Measurements from ENCODE around the gene CACNG8.
A peak's percentile ranks its signal among the peaks of the same experiment; 100 is the strongest.

CACNG8 gene

GRCh38 chr19:53981376-53981951 lies 18.7 kb downstream of the CACNG8 start:
- H3K9me3 ChIP-seq (ENCODE audit: control insufficient read depth, insufficient read depth, low read depth, low read length), result no peaks in the 10 kb centered on the region
- peaks cover 7% of the 10 kb centered on the region for H3K4me1 ChIP-seq (ENCODE audit: control insufficient read depth, insufficient read depth, low read length)
- H3K27ac ChIP-seq (ENCODE audit: low read depth, low read length), result no peak overlapping the region
- H3K27me3 ChIP-seq (ENCODE audit: control insufficient read depth, insufficient read depth, low read length), result peaks cover 29% of the 10 kb centered on the region
- peak overlapping the region; percentile 51 for H3K9ac ChIP-seq (ENCODE audit: low read length)
- H3K4me3 ChIP-seq (ENCODE audit: low read depth, low read length), result peak overlapping the region; percentile 53
- H3K36me3 ChIP-seq (ENCODE audit: control insufficient read depth, insufficient read depth, low read length), result no peaks in the 10 kb centered on the region

- Histone ChIP-seq H3K4me1 (ENCODE audit: control insufficient read depth, insufficient read depth, low read length) (peaks cover 7% of the 10 kb centered on the region), H3K27ac (ENCODE audit: low read depth, low read length) (no peak overlapping the region), H3K9ac (ENCODE audit: low read length) (peak overlapping the region; percentile 52), H3K36me3 (ENCODE audit: control insufficient read depth, insufficient read depth, low read length) (no peaks in the 10 kb centered on the region), H3K4me3 (ENCODE audit: low read depth, low read length) (peak overlapping the region; percentile 53), H3K27me3 (ENCODE audit: control insufficient read depth, insufficient read depth, low read length) (peaks cover 29% of the 10 kb centered on the region), H3K9me3 (ENCODE audit: control insufficient read depth, insufficient read depth, low read depth, low read length) (no peaks in the 10 kb centered on the region)
Measured at GRCh38 chr19:53982001-53982451, 19.3 kb downstream of the CACNG8 start.

GRCh38 chr19:53982611-53983010 lies 19.9 kb downstream of the CACNG8 start:
- H3K9me3 ChIP-seq (ENCODE audit: control insufficient read depth, insufficient read depth, low read depth, low read length), result no peaks in the 10 kb centered on the region
- no peak overlapping the region for H3K27ac ChIP-seq (ENCODE audit: low read depth, low read length)
- H3K4me1 ChIP-seq (ENCODE audit: control insufficient read depth, insufficient read depth, low read length), result peaks cover 7% of the 10 kb centered on the region
- H3K36me3 ChIP-seq (ENCODE audit: control insufficient read depth, insufficient read depth, low read length), result no peaks in the 10 kb centered on the region
- H3K9ac ChIP-seq (ENCODE audit: low read length), result no peak overlapping the region
- no peak overlapping the region; the same call in 1 of the 2 replicates for H3K4me3 ChIP-seq (ENCODE audit: low read depth, low read length)
- H3K27me3 ChIP-seq (ENCODE audit: control insufficient read depth, insufficient read depth, low read length), result peaks cover 29% of the 10 kb centered on the region

GRCh38 chr19:53983457-53984289 lies 20.9 kb downstream of the CACNG8 start:
- Histone ChIP-seq H3K27me3 (ENCODE audit: control insufficient read depth, insufficient read depth, low read length) (peaks cover 33% of the 10 kb centered on the region), H3K4me3 (ENCODE audit: low read depth, low read length) (0 out of 2 replicates have a peak overlapping the region, but pooled peaks have one; percentile 16), H3K27ac (ENCODE audit: low read depth, low read length) (no peak overlapping the region), H3K9me3 (ENCODE audit: control insufficient read depth, insufficient read depth, low read depth, low read length) (no peaks in the 10 kb centered on the region), H3K9ac (ENCODE audit: low read length) (no peak overlapping the region), H3K4me1 (ENCODE audit: control insufficient read depth, insufficient read depth, low read length) (peaks cover 7% of the 10 kb centered on the region), H3K36me3 (ENCODE audit: control insufficient read depth, insufficient read depth, low read length) (no peaks in the 10 kb centered on the region)

- H3K4me1 ChIP-seq (ENCODE audit: control insufficient read depth, insufficient read depth, low read length), result peaks cover 13% of the 10 kb centered on the region
- no peak overlapping the region for H3K4me3 ChIP-seq (ENCODE audit: low read depth, low read length)
- no peaks in the 10 kb centered on the region for H3K36me3 ChIP-seq (ENCODE audit: control insufficient read depth, insufficient read depth, low read length)
- no peaks in the 10 kb centered on the region for H3K9me3 ChIP-seq (ENCODE audit: control insufficient read depth, insufficient read depth, low read depth, low read length)
- no peak overlapping the region for H3K9ac ChIP-seq (ENCODE audit: low read length)
- H3K27me3 ChIP-seq (ENCODE audit: control insufficient read depth, insufficient read depth, low read length), result peaks cover 25% of the 10 kb centered on the region; the same call in 1 of the 2 replicates
- no peak overlapping the region for H3K27ac ChIP-seq (ENCODE audit: low read depth, low read length)
Measured at GRCh38 chr19:53985863-53986262, 23.1 kb downstream of the CACNG8 start.

- H3K4me1 ChIP-seq (ENCODE audit: control insufficient read depth, insufficient read depth, low read length), result 0 out of 2 replicates have a peak, but pooled peaks cover 6% of the 10 kb centered on the region
Measured at GRCh38 chr19:53988981-53989380, 26.2 kb downstream of the CACNG8 start.

GRCh38 chr19:53989600-53990533 lies 27.1 kb downstream of the CACNG8 start:
- no peaks in the 10 kb centered on the region for H3K9me3 ChIP-seq (ENCODE audit: control insufficient read depth, insufficient read depth, low read depth, low read length)
- H3K9ac ChIP-seq (ENCODE audit: low read length), result no peak overlapping the region
- no peaks in the 10 kb centered on the region for H3K36me3 ChIP-seq (ENCODE audit: control insufficient read depth, insufficient read depth, low read length)
- H3K4me3 ChIP-seq (ENCODE audit: low read depth, low read length), result no peak overlapping the region
- H3K27ac ChIP-seq (ENCODE audit: low read depth, low read length), result no peak overlapping the region
- 0 out of 2 replicates have a peak, but pooled peaks cover 6% of the 10 kb centered on the region for H3K4me1 ChIP-seq (ENCODE audit: control insufficient read depth, insufficient read depth, low read length)
- peaks cover 44% of the 10 kb centered on the region for H3K27me3 ChIP-seq (ENCODE audit: control insufficient read depth, insufficient read depth, low read length)

More at GRCh38 chr19:53988981-53989380, 26.2 kb downstream of the CACNG8 start:
- Histone ChIP-seq H3K27me3 (ENCODE audit: control insufficient read depth, insufficient read depth, low read length) (peaks cover 41% of the 10 kb centered on the region), H3K9me3 (ENCODE audit: control insufficient read depth, insufficient read depth, low read depth, low read length) (no peaks in the 10 kb centered on the region), H3K36me3 (ENCODE audit: control insufficient read depth, insufficient read depth, low read length) (no peaks in the 10 kb centered on the region), H3K9ac (ENCODE audit: low read length) (no peak overlapping the region), H3K4me3 (ENCODE audit: low read depth, low read length) (no peak overlapping the region), H3K27ac (ENCODE audit: low read depth, low read length) (no peak overlapping the region)

- H3K9me3 ChIP-seq (ENCODE audit: control insufficient read depth, insufficient read depth, low read depth, low read length), result no peaks in the 10 kb centered on the region
- H3K4me3 ChIP-seq (ENCODE audit: low read depth, low read length), result peak within 1 kb of the TSS; percentile 54
- no peak within 1 kb of the TSS for H3K9ac ChIP-seq (ENCODE audit: low read length)
- no peaks in the 10 kb centered on the region for H3K36me3 ChIP-seq (ENCODE audit: control insufficient read depth, insufficient read depth, low read length)
- 0 out of 2 replicates have a peak, but pooled peaks cover 6% of the 10 kb centered on the region for H3K4me1 ChIP-seq (ENCODE audit: control insufficient read depth, insufficient read depth, low read length)
- no peak within 1 kb of the TSS for H3K27ac ChIP-seq (ENCODE audit: low read depth, low read length)
- peaks cover 52% of the 10 kb centered on the region for H3K27me3 ChIP-seq (ENCODE audit: control insufficient read depth, insufficient read depth, low read length)
Measured at GRCh38 chr19:53991224-53992113, 28.7 kb downstream of the CACNG8 start, which contains the start of gene CACNG6. Gene CACNG6 (plus strand): TSS chr19:53991637. CDS start chr19:53992878, 1,241 bp downstream.

- no peak overlapping the region for H3K9ac ChIP-seq (ENCODE audit: low read length)
- H3K9me3 ChIP-seq (ENCODE audit: control insufficient read depth, insufficient read depth, low read depth, low read length), result no peaks in the 10 kb centered on the region
- H3K36me3 ChIP-seq (ENCODE audit: control insufficient read depth, insufficient read depth, low read length), result no peaks in the 10 kb centered on the region
- H3K27ac ChIP-seq (ENCODE audit: low read depth, low read length), result no peak overlapping the region
- H3K4me3 ChIP-seq (ENCODE audit: low read depth, low read length), result peak overlapping the region; percentile 54; the same call in 1 of the 2 replicates
- 0 out of 2 replicates have a peak, but pooled peaks cover 6% of the 10 kb centered on the region for H3K4me1 ChIP-seq (ENCODE audit: control insufficient read depth, insufficient read depth, low read length)
- peaks cover 53% of the 10 kb centered on the region for H3K27me3 ChIP-seq (ENCODE audit: control insufficient read depth, insufficient read depth, low read length)
Measured at GRCh38 chr19:53992211-53992610, 29.5 kb downstream of the CACNG8 start.

GRCh38 chr19:53992815-53993214 lies 30.1 kb downstream of the CACNG8 start:
- no peak overlapping the region for H3K9ac ChIP-seq (ENCODE audit: low read length)

More at GRCh38 chr19:53992815-53993214, 30.1 kb downstream of the CACNG8 start:
- no peaks in the 10 kb centered on the region for H3K36me3 ChIP-seq (ENCODE audit: control insufficient read depth, insufficient read depth, low read length)
- H3K4me1 ChIP-seq (ENCODE audit: control insufficient read depth, insufficient read depth, low read length), result peaks cover 6% of the 10 kb centered on the region; the same call in 1 of the 2 replicates
- no peaks in the 10 kb centered on the region for H3K9me3 ChIP-seq (ENCODE audit: control insufficient read depth, insufficient read depth, low read depth, low read length)
- peaks cover 56% of the 10 kb centered on the region for H3K27me3 ChIP-seq (ENCODE audit: control insufficient read depth, insufficient read depth, low read length)
- no peak overlapping the region for H3K27ac ChIP-seq (ENCODE audit: low read depth, low read length)
- H3K4me3 ChIP-seq (ENCODE audit: low read depth, low read length), result no peak overlapping the region
